Endodermal cell (in vitro differentiated cells): Measurements from ENCODE around the gene STT3A. TPM values are rescaled to one million over a fixed set of nuclear protein-coding genes. Genes with fewer than 3 reads are reported as not detected.

ENCODE experiments used
- DNase-seq: peaks from one replicate; pipeline ENCODE4 v3.0.0-alpha.2; 2017
- H3K27ac ChIP-seq: 2 replicates; pipeline ENCODE4 v1.5.1; 2013; ENCODE audit warnings: mild to moderate bottlenecking, low read depth, low read length, moderate library complexity
- H3K27me3 ChIP-seq: 2 replicates; pipeline ENCODE4 v1.6.1; 2013; ENCODE audit warnings: mild to moderate bottlenecking, low read length, moderate library complexity; ENCODE audit not compliant: insufficient read depth, control insufficient read depth, poor library complexity, severe bottlenecking
- H3K36me3 ChIP-seq: 2 replicates; pipeline ENCODE4 v1.7.0; 2013; ENCODE audit warnings: mild to moderate bottlenecking, low read length, moderate library complexity; ENCODE audit not compliant: control insufficient read depth, insufficient read depth
- H3K4me1 ChIP-seq: one replicate; pipeline ENCODE4 v1.7.0; 2013; ENCODE audit warnings: low read length; ENCODE audit not compliant: control insufficient read depth, insufficient read depth
- H3K4me3 ChIP-seq: 2 replicates; pipeline ENCODE4 v1.5.1; 2013; ENCODE audit warnings: mild to moderate bottlenecking, low read length, moderate library complexity
- H3K9ac ChIP-seq: 2 replicates; pipeline ENCODE4 v1.6.1; 2013; ENCODE audit warnings: mild to moderate bottlenecking, low read length, moderate library complexity; ENCODE audit not compliant: poor library complexity, severe bottlenecking; ENCODE audit errors: extremely low read depth
- H3K9me3 ChIP-seq: 2 replicates; pipeline ENCODE4 v1.6.1; 2013; ENCODE audit warnings: mild to moderate bottlenecking, low read length, moderate library complexity; ENCODE audit not compliant: control insufficient read depth
- H3K27ac Mint-ChIP-seq: 2 replicates; pipeline ENCODE4 v1.8.0; 2020; ENCODE audit warnings: mixed read lengths
- H3K27me3 Mint-ChIP-seq: 2 replicates; pipeline ENCODE4 v1.8.0; 2021; ENCODE audit warnings: mild to moderate bottlenecking, mixed read lengths; ENCODE audit not compliant: insufficient read depth
- H3K36me3 Mint-ChIP-seq: 2 replicates; pipeline ENCODE4 v1.8.0; 2020; ENCODE audit warnings: low read depth, mixed read lengths
- H3K4me1 Mint-ChIP-seq: 2 replicates; pipeline ENCODE4 v1.8.0; 2020; ENCODE audit warnings: mixed read lengths
- H3K4me3 Mint-ChIP-seq: 2 replicates; pipeline ENCODE4 v1.8.0; 2020; ENCODE audit warnings: mild to moderate bottlenecking, moderate library complexity, mixed read lengths
- H3K9me3 Mint-ChIP-seq: 2 replicates; pipeline ENCODE4 v1.8.0; 2020; ENCODE audit warnings: mild to moderate bottlenecking, mixed read lengths
- CTCF ChIP-seq: fragments of 200-600 bp; sonication (generic); conservative IDR thresholded peaks from 2 replicates; pipeline ENCODE4 v1.5.0; 2021; ENCODE audit warnings: antibody characterized with exemption, mild to moderate bottlenecking
- WGBS, 2 experiments: methylation state at CpG; one replicate each; pipeline versions ENCODE4 v1.1.5 to v1.1.7; 2013; ENCODE audit warnings: missing lambda C conversion rate in 2 of 2, mixed read lengths in 1 of 2; ENCODE audit not compliant: insufficient coverage in 1 of 2, insufficient read length in 1 of 2; 5-methylcytosine and 5-hydroxymethylcytosine counted together
- total RNA-seq, 2 donors: library from RNA; stranded (reverse); fragmentation: NEBNext Ultra II Directional in 1 of 2; extraction: Animal tissue kit (Norgen Biotek cat#: 25700) in 1 of 2; gene quantifications; 2 replicates in 1 of 2; 3 replicates in 1 of 2; pipeline ENCODE4 v1.2.1, GENCODE V29; 2021

Gene STT3A
- total RNA-seq, 2 donors from 2014 or later, result 158 to 159 TPM

- peak overlapping the region; percentile 99 for H3K4me3 ChIP-seq
Measured at GRCh38 chr11:125625225-125625629, 32.6 kb downstream of the STT3A start.

GRCh38 chr11:125625630-125626287 lies 33.1 kb downstream of the STT3A start:
- 0% methylated on average over 23 to 51 of the region's 51 CpGs for WGBS, 2 experiments

More at GRCh38 chr11:125625225-125625629, 32.6 kb downstream of the STT3A start:
- peaks cover 11% of the 10 kb centered on the region for H3K4me1 Mint-ChIP-seq
- H3K9me3 ChIP-seq, result no peaks in the 10 kb centered on the region
- WGBS, 2 experiments, result 10 to 14% methylated on average over 12 to 20 of the region's 20 CpGs
- peaks cover 38% of the 10 kb centered on the region for H3K36me3 Mint-ChIP-seq
- H3K27me3 ChIP-seq, result no peaks in the 10 kb centered on the region
- H3K27me3 Mint-ChIP-seq, result no peaks in the 10 kb centered on the region
- no peak for TF ChIP-seq CTCF
- no peak for DNase-seq
- H3K27ac Mint-ChIP-seq, result peak overlapping the region; percentile 96
- peaks cover 50% of the 10 kb centered on the region for H3K36me3 ChIP-seq
- H3K4me3 Mint-ChIP-seq, result peak overlapping the region; percentile 84
- H3K4me1 ChIP-seq, result peaks cover 4% of the 10 kb centered on the region
- peak overlapping the region; percentile 96 for H3K27ac ChIP-seq
- H3K9me3 Mint-ChIP-seq, result no peaks in the 10 kb centered on the region
- H3K9ac ChIP-seq, result peak overlapping the region; percentile 92

GRCh38 chr11:125626288-125626950 lies 33.8 kb downstream of the STT3A start:
- peaks cover 11% of the 10 kb centered on the region for H3K4me1 Mint-ChIP-seq
- peak; percentile 94 for DNase-seq
- H3K36me3 ChIP-seq, result peaks cover 42% of the 10 kb centered on the region
- no peaks in the 10 kb centered on the region for H3K9me3 ChIP-seq
- H3K4me3 Mint-ChIP-seq, result peak overlapping the region; percentile 84
- no peaks in the 10 kb centered on the region for H3K27me3 ChIP-seq
- peaks cover 34% of the 10 kb centered on the region for H3K36me3 Mint-ChIP-seq
- H3K4me3 ChIP-seq, result peak overlapping the region; percentile 99
- peak; percentile 53 for TF ChIP-seq CTCF
- H3K9me3 Mint-ChIP-seq, result no peaks in the 10 kb centered on the region
- peak overlapping the region; percentile 92 for H3K9ac ChIP-seq
- H3K27ac Mint-ChIP-seq, result peak overlapping the region; percentile 96
- no peaks in the 10 kb centered on the region for H3K27me3 Mint-ChIP-seq
- WGBS, 2 experiments, result 0 to 1% methylated on average over 10 to 17 of the region's 18 CpGs
- peak overlapping the region; percentile 96 for H3K27ac ChIP-seq
- peaks cover 4% of the 10 kb centered on the region for H3K4me1 ChIP-seq

More at GRCh38 chr11:125625630-125626287, 33.1 kb downstream of the STT3A start:
- Mint-ChIP-seq H3K4me3 (peak overlapping the region; percentile 84), H3K36me3 (peaks cover 36% of the 10 kb centered on the region), H3K4me1 (peaks cover 11% of the 10 kb centered on the region), H3K27me3 (no peaks in the 10 kb centered on the region), H3K9me3 (no peaks in the 10 kb centered on the region), H3K27ac (peak overlapping the region; percentile 96)
- TF ChIP-seq CTCF, result no peak
- Histone ChIP-seq H3K4me1 (peaks cover 4% of the 10 kb centered on the region), H3K4me3 (peak overlapping the region; percentile 99), H3K9ac (peak overlapping the region; percentile 92), H3K36me3 (peaks cover 47% of the 10 kb centered on the region), H3K9me3 (no peaks in the 10 kb centered on the region), H3K27me3 (no peaks in the 10 kb centered on the region), H3K27ac (peak overlapping the region; percentile 96)
- peak; percentile 98 for DNase-seq
